Ishikawa (cell line): ENCODE data around the gene DEPDC7.

Experiments used
- CEBPB ChIP-seq: IDR thresholded peaks from 2 replicates; pipeline ENCODE4 v1.6.1; 2012
- CREB1 ChIP-seq: IDR thresholded peaks from 2 replicates; pipeline ENCODE4 v1.6.1; 2012; ENCODE audit warnings: low read depth
- EGR1 ChIP-seq: IDR thresholded peaks from 2 replicates; pipeline ENCODE4 v1.6.1; 2012
- EP300 ChIP-seq: IDR thresholded peaks from 2 replicates; pipeline ENCODE4 v1.6.1; 2012; ENCODE audit warnings: borderline replicate concordance
- FOXM1 ChIP-seq: IDR thresholded peaks from 2 replicates; pipeline ENCODE4 v1.6.1; 2012; ENCODE audit warnings: low read depth, borderline replicate concordance
- MAX ChIP-seq: IDR thresholded peaks from 2 replicates; pipeline ENCODE4 v1.6.1; 2012
- NFIC ChIP-seq: IDR thresholded peaks from 2 replicates; pipeline ENCODE4 v1.6.1; 2012
- RAD21 ChIP-seq: IDR thresholded peaks from 2 replicates; pipeline ENCODE4 v1.6.1; 2012; ENCODE audit warnings: low read depth
- REST ChIP-seq: IDR thresholded peaks from 2 replicates; pipeline ENCODE4 v1.6.1; 2012; ENCODE audit warnings: low read depth, mild to moderate bottlenecking
- TAF1 ChIP-seq: IDR thresholded peaks from 2 replicates; pipeline ENCODE4 v1.6.1; 2012; ENCODE audit warnings: low read depth, mild to moderate bottlenecking
- TCF12 ChIP-seq: IDR thresholded peaks from 2 replicates; pipeline ENCODE4 v1.6.1; 2012; ENCODE audit warnings: low read depth
- TEAD4 ChIP-seq: IDR thresholded peaks from 2 replicates; pipeline ENCODE4 v1.6.1; 2012
- YY1 ChIP-seq: IDR thresholded peaks from 2 replicates; pipeline ENCODE4 v1.6.1; 2012; ENCODE audit warnings: low read depth
- ZBTB7A ChIP-seq: IDR thresholded peaks from 2 replicates; pipeline ENCODE4 v1.6.1; 2012; ENCODE audit warnings: low read depth
- TF ChIP-seq, protein P1 (sequence below): IDR thresholded peaks from 2 replicates; pipeline ENCODE4 v1.6.1; 2012

DEPDC7 gene

DNA sequence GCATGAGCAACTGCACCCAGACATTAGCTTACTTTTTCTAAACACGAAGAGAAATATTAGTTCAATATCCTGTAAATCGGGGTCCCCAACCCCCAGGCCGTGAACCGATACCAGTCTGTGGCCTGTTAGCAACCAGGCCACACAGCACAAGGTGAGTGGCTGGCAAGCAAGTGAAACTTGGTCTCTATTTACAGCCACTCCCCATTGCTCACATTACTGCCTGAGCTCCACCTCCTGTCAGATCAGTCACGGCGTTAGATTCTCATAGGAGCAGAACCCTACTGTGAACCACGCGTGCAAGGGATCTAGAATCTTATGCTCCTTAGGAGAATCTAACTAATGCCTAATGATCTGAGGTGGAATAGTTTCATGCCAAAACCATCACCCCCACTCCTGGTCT, 27.8 kb upstream of the DEPDC7 start:
- TF ChIP-seq RAD21: no peak
- no peak for TF ChIP-seq FOXM1
- TF ChIP-seq EP300: no peak
- no peak for TF ChIP-seq TCF12

DNA sequence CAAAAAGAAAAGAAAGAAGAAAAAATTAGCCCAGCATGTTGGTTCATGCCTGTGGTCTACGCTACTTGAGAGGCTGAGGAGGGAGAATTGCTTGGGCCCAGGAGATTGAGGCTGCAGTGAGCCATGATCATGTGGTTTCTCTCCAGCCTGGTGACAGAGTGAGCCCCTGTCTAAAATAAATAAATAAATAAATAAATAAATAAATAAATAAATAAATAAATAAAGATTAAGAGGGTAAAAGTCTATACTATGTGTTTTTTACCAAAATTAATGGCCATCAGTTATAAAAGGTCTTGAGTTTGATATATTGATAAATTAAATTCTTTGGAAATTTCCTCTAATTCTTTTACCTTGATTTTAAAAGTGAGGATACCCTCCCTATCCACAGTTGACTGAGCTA, 25.2 kb upstream of the DEPDC7 start:
- TF ChIP-seq RAD21: no peak
- TF ChIP-seq TCF12: no peak

DNA sequence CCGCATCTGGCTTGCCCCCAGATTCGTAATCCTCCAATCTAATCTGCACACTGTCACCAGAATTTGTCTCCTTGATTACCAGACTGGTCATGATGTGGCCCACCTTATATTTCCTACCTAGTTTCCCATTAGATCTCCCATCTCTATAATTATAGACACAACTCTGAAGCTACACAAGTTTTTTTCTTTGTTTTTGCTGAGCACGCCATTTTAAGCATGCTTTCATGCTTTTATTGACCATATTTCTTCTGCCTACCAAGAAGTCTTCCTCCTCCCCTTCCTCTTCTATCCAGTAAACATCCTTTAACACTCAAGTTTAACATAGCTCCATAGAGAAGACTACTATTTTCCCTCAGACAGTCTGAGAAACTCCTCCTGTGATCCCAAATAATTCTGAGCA, 24.3 kb upstream of the DEPDC7 start:
- no peak for TF ChIP-seq FOXM1
- no peak for TF ChIP-seq YY1
- TF ChIP-seq TEAD4: no peak
- no peak for TF ChIP-seq MAX
- no peak for TF ChIP-seq RAD21
- no peak for TF ChIP-seq EP300
- TF ChIP-seq CREB1: no peak
- TF ChIP-seq CEBPB: no peak
- no peak for TF ChIP-seq REST
- TF ChIP-seq, protein P1, sequence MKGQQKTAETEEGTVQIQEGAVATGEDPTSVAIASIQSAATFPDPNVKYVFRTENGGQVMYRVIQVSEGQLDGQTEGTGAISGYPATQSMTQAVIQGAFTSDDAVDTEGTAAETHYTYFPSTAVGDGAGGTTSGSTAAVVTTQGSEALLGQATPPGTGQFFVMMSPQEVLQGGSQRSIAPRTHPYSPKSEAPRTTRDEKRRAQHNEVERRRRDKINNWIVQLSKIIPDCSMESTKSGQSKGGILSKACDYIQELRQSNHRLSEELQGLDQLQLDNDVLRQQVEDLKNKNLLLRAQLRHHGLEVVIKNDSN: no peak
- TF ChIP-seq TCF12: no peak
- TF ChIP-seq NFIC: no peak
- no peak for TF ChIP-seq TAF1
- no peak for TF ChIP-seq EGR1
- TF ChIP-seq ZBTB7A: no peak

DNA sequence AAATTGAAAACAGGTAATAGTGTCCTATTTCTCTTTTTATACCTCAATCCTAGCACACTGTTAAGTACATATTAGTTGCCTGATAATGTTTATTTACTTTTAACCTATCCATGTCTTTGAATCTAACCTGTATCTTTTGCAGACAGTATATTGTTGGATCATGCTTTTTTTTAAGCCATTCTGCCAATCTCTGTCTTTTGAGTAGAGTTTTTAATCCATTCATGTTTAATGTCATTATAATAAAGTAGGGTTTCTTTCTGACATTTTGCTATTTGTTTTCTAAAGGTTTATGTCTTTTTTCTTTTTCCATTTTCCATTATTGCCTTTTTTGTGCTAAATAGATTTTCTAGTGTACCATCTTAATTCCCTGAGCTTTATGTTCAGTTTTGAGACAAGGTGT, 23.8 kb upstream of the DEPDC7 start:
- TF ChIP-seq TEAD4 (no peak), MAX (no peak), FOXM1 (no peak), EGR1 (no peak), EP300 (no peak), CREB1 (no peak), TAF1 (no peak), RAD21 (no peak), REST (no peak), TCF12 (no peak), ZBTB7A (no peak), YY1 (no peak)
- TF ChIP-seq, protein P1: no peak

- TF ChIP-seq TCF12: no peak
- TF ChIP-seq CEBPB: no peak
- no peak for TF ChIP-seq RAD21
- TF ChIP-seq ZBTB7A: no peak
- no peak for TF ChIP-seq EGR1
- TF ChIP-seq FOXM1: no peak
- no peak for TF ChIP-seq REST
- peak; percentile 34; the same call in 1 of the 2 replicates for TF ChIP-seq TEAD4
These were observed 15.5 kb upstream of the DEPDC7 start for GRCh38 chr11:33000181-33000580.
